ENCODE results near the gene DLK1.

DNA sequence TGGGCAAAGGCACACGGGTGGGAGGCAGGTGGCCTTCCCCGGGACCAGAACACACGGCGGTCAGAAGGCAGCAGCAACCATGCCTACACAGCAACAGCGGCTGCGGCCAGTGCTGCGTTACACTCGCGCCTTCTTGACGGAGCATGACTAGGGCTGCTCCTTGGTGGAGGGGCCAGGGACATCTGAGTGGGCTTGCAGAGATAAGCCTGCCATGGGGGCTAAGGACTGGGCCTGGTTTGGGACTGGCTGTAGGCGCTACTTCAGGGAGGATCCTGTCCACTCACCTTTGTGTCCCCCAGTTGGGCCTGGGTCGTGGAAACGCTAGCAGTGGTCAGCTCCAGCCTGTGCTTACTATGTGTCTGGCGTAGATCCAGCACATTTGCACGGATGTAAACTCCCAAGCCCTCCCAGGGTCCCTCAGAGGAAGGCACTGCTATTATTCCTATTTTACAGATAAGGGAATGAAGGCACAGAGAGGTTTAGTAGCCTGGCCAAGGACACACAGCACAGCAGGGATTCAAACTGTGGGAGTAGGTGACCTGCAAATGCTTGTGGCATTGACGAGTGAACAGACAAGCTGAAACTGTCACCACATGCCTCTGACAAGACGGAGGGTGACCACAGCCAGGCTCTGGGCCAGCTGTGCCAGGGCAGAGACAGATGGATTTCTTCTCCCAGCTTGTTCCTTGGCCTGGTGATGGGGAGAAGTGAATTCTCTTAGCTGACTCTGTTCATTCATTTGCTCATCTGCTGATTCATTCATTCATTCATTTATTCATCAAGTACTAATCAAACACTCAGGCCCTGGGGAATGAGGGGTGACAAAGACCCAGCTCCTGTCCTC lies 31.9 kb upstream of the DLK1 start:
- TF ChIP-seq, protein P1, sequence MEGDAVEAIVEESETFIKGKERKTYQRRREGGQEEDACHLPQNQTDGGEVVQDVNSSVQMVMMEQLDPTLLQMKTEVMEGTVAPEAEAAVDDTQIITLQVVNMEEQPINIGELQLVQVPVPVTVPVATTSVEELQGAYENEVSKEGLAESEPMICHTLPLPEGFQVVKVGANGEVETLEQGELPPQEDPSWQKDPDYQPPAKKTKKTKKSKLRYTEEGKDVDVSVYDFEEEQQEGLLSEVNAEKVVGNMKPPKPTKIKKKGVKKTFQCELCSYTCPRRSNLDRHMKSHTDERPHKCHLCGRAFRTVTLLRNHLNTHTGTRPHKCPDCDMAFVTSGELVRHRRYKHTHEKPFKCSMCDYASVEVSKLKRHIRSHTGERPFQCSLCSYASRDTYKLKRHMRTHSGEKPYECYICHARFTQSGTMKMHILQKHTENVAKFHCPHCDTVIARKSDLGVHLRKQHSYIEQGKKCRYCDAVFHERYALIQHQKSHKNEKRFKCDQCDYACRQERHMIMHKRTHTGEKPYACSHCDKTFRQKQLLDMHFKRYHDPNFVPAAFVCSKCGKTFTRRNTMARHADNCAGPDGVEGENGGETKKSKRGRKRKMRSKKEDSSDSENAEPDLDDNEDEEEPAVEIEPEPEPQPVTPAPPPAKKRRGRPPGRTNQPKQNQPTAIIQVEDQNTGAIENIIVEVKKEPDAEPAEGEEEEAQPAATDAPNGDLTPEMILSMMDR (conservative IDR thresholded peaks at IDR 0.05; ENCODE audit: low read length), result no peak
- TF ChIP-seq EZH2phosphoT487 (IDR thresholded peaks at IDR 0.05; ENCODE audit: borderline replicate concordance, low read depth, low read length), result no peak

Measured in OCI-LY7 (cell line).